Psoas muscle (tissue), 8 donors: ENCODE data around the gene PTS. TPM values are rescaled to one million over a fixed set of nuclear protein-coding genes. Genes with fewer than 3 reads are reported as not detected.

Source experiments
- ATAC-seq, 4 donors: fragments of 200-7000 bp; cut with Tn5 transposase; one replicate each; pipeline ENCODE4 v1.9.1; 2020; ENCODE audit warnings: moderate library complexity in 3 of 4, mild to moderate bottlenecking in 2 of 4
- DNase-seq, 2 donors: peaks; one replicate each; pipeline ENCODE4 v3.0.0-alpha.2; 2020
- H3K27ac ChIP-seq: fragments of 200-600 bp; one replicate; pipeline ENCODE4 v1.8.0; 2022
- H3K27me3 ChIP-seq, 3 donors: fragments of 200-600 bp in 1 of 3; one replicate each; pipeline versions ENCODE4 v1.6.1 to v1.8.0; 2013 to 2022; ENCODE audit warnings: low read length in 2 of 3, mild to moderate bottlenecking in 2 of 3, moderate library complexity in 1 of 3; ENCODE audit not compliant: insufficient read depth in 3 of 3
- H3K36me3 ChIP-seq, 2 donors: fragments of 200-600 bp in 1 of 2; one replicate each; pipeline versions ENCODE4 v1.6.1 to v1.8.0; 2013 to 2022; ENCODE audit warnings: low read depth in 1 of 2, mild to moderate bottlenecking in 1 of 2, moderate library complexity in 1 of 2; ENCODE audit not compliant: insufficient read depth in 1 of 2
- H3K4me1 ChIP-seq: fragments of 200-600 bp; one replicate; pipeline ENCODE4 v1.8.0; 2022
- H3K4me3 ChIP-seq: fragments of 200-600 bp; one replicate; pipeline ENCODE4 v1.8.0; 2022; ENCODE audit warnings: mild to moderate bottlenecking
- H3K9me3 ChIP-seq: fragments of 200-600 bp; one replicate; pipeline ENCODE4 v1.8.0; 2022
- CTCF ChIP-seq: fragments of 200-600 bp; IDR thresholded peaks from one replicate; pipeline ENCODE4 v1.8.0; 2022; ENCODE audit warnings: antibody characterized with exemption
- WGBS, 3 donors: extraction: QIAGEN DNeasy Blood & Tissue Kit; methylation state at CpG; one replicate each; pipeline versions ENCODE4 v1.1.6 to v1.1.7; 2013; 5-methylcytosine and 5-hydroxymethylcytosine counted together
- intact Hi-C, 2 donors: fragments of 100-400 bp; cut with DNase I; formaldehyde crosslinking; loops; one replicate each; pipeline versions ENCODE4 v1.11.0 to v1.14.2; 2022
- polyA plus RNA-seq, 3 donors: library from polyadenylated mRNA; stranded (reverse); fragments of 200-250 nt; gene quantifications; one replicate each; pipeline ENCODE4 v1.2.3, GENCODE V29; 2013
- total RNA-seq, 4 donors: library from RNA; stranded (reverse); fragmentation: NEBNext Ultra II Directional in 2 of 4; extraction: Animal tissue kit (Norgen Biotek cat#: 25700) in 2 of 4; gene quantifications; one replicate each; pipeline versions ENCODE4 v1.2.1 to v1.2.4, GENCODE V29; 2021 to 2023
- donor health status: healthy with polysubstance abuse.
- donor health status: DM: no; HTN: no; CAD: no; lungs with moderate emphysema.
- donor health status: Bipolar disorder and iron deficiency.
- donor health status: healthy.
- donor health status: DM: yes; HTN: yes; CAD: no.
- donor health status: DM: no; HTN: no; CAD: no.
- donor health status: DM: no; HTN: no; CAD: no.
- donor health status: DM: yes; HTN: yes; CAD: no.

The PTS gene
- total and polyA plus RNA-seq, 7 donors, result 26.5 to 83.6 (median 47.8) TPM

- no peak for TF ChIP-seq CTCF
- 50 to 78% (median 75%) methylated on average over 3 of the region's 3 CpGs for WGBS, 3 donors
- Histone ChIP-seq H3K36me3 (peaks cover 4 to 68% of the 10 kb centered on the region in 2 donors), H3K9me3 (no peaks in the 10 kb centered on the region), H3K27ac (no peak overlapping the region), H3K4me3 (no peak overlapping the region), H3K27me3 (no peaks in the 10 kb centered on the region), H3K4me1 (peaks cover 14% of the 10 kb centered on the region)
- ATAC-seq (no peak), DNase-seq (no peak)
- intact Hi-C loops, result loop anchor here in 1 of 2 donors (10.0 kb wide), 1 partner anchor 1065 kb away; no protein-coding TSS in a partner anchor
Measured at GRCh38 chr11:112229746-112230433, 3.7 kb downstream of the PTS start.

GRCh38 chr11:112231952-112232351 is 5.7 kb downstream of the PTS start:
- intact Hi-C loops, result loop anchor here in 1 of 2 donors (2.0 kb wide), 1 partner anchor 15 kb away; no protein-coding TSS in a partner anchor
- WGBS, 3 donors, result 72 to 88% (median 77%) methylated on average over 2 of the region's 2 CpGs
- Histone ChIP-seq H3K4me1 (peaks cover 13% of the 10 kb centered on the region), H3K36me3 (peaks cover 4 to 89% of the 10 kb centered on the region in 2 donors), H3K9me3 (no peaks in the 10 kb centered on the region), H3K4me3 (no peak overlapping the region), H3K27ac (no peak overlapping the region), H3K27me3 (no peaks in the 10 kb centered on the region)
- DNase-seq, result no peak
- ATAC-seq, result no peak
- TF ChIP-seq CTCF, result no peak

GRCh38 chr11:112235750-112236390 is 9.6 kb downstream of the PTS start:
- Histone ChIP-seq H3K4me1 (no peaks in the 10 kb centered on the region), H3K36me3 (peaks cover 3 to 88% of the 10 kb centered on the region in 2 donors), H3K4me3 (no peak overlapping the region), H3K9me3 (no peaks in the 10 kb centered on the region), H3K27ac (no peak overlapping the region), H3K27me3 (no peaks in the 10 kb centered on the region)
- WGBS, 3 donors, result 94 to 96% (median 95%) methylated on average over 8 of the region's 8 CpGs
- no peak for TF ChIP-seq CTCF
- DNase-seq (no peak), ATAC-seq (no peak)
- intact Hi-C loops, result no loop called here

- intact Hi-C loops, result no loop called here
- no peak for TF ChIP-seq CTCF
- WGBS, 3 donors, result 93 to 96% (median 95%) methylated on average over 4 of the region's 4 CpGs
- DNase-seq (no peak), ATAC-seq (no peak)
- no peaks in the 10 kb centered on the region for H3K9me3 ChIP-seq
- no peak overlapping the region for H3K4me3 ChIP-seq
- peaks cover 3 to 79% of the 10 kb centered on the region in 2 donors for H3K36me3 ChIP-seq
- H3K27ac ChIP-seq, result no peak overlapping the region
- no peaks in the 10 kb centered on the region for H3K27me3 ChIP-seq
- H3K4me1 ChIP-seq, result no peaks in the 10 kb centered on the region
Measured at GRCh38 chr11:112237451-112237850, 11.2 kb downstream of the PTS start.
